GM10847 (cell line): Measurements from ENCODE around the gene PACS1.

Experiments
- POLR2A ChIP-seq: IDR thresholded peaks from 2 replicates; pipeline ENCODE4 v1.6.1; 2011; ENCODE audit not compliant: insufficient read length; ENCODE audit errors: extremely low read depth

The PACS1 gene

DNA sequence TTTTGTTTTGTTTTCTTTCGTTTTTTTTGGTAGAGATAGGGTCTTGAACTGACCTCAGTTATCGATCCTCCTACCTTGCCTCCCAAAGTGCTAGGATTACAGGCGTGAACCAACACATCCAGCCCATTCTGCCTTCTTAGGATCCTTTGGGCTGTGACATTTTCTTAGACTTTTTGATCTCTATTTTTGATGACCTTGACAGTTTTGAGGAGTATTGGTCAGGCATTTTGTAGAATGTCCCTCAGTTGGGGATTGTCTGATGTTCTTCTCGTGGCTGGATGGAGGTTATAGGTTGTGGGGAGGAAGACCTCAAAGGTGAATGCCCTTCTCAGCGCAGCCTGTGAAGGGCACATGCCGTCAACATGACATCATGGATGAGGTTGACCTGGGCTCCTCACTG, 178.8 kb downstream of the PACS1 start:
- TF ChIP-seq POLR2A: no peak

DNA sequence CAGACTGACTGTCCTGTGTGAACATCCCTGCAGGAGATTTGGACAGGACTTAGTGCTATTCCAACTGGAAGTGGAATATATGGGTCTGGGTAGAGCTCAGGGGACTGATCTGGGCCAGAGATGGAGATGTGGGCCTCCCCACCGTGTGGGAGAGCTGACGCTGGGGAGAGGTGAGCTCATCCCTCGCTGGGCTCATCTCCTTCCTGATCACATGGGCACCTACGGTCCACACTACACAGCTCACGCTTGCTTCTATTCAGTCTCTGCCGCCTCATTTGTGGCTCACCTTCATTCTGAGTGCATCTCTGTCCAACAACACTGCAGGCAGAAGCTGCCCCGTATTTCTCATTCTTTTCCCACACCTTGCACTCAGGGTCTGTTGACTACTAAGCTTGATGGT, 181.7 kb downstream of the PACS1 start:
- TF ChIP-seq POLR2A: no peak

DNA sequence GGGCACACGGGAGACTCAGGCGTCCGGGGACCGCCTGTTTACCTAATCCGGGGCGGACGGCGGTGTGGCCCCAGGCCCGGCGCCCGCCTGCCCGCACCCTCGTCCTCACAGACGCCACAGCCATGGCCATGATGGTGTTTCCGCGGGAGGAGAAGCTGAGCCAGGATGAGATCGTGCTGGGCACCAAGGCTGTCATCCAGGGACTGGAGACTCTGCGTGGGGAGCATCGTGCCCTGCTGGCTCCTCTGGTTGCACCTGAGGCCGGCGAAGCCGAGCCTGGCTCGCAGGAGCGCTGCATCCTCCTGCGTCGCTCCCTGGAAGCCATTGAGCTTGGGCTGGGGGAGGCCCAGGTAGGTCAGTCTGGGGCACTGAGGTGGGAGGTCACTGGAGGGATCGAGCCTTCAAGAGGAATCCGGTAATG, 188.4 kb downstream of the PACS1 start:
- no peak for TF ChIP-seq POLR2A

DNA sequence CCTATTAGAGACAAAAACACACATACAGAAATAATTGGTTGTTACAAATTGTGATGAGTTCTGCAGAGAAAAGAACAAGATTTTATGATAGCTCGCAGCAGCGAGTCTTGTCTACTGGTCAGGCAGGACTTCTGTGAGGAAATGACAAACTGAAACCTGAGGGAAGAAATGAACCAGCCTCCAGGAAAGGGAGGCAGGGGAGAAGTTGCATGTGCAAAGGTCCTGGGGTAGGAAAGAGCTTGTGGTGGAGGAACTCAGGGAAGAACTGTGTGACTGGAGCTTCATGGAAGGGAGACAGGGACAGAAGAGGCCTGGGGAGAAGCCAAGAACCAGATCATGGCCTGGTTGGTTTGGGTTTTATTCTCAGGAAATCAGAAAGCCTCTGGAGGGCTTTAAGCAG, 189.2 kb downstream of the PACS1 start:
- no peak for TF ChIP-seq POLR2A

DNA sequence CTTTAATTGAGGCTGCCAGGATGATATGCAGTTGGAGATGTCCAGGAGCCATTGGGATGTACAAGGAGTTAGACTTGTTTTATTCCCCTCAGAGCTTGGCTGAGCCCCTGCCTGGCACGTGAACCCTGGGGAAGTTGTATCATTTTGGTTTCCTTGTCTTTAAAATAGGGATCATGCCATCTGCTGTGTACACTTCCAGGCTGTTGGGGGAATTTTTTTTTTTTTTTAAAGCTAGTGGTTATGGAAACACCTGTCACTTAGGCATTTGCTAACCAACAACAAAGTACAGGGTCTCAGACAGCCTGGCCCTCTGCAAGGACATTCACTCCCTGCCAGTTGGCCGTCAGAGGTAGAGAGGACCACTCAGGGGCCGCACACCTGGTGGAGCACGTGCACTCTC, 189.9 kb downstream of the PACS1 start:
- TF ChIP-seq POLR2A: no peak

DNA sequence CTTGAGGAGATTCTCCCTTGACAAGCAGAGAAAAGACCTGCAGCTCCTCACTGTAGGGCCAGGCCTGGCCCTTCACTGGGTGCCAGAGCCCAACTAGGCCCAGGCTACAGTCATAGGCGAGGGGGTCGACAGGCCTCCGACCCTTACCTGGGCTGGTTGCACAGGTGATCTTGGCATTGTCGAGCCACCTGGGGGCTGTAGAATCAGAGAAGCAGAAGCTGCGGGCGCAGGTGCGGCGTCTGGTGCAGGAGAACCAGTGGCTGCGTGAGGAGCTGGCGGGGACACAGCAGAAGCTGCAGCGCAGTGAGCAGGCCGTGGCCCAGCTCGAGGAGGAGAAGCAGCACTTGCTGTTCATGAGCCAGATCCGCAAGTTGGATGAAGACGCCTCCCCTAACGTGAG, 191.5 kb downstream of the PACS1 start:
- no peak for TF ChIP-seq POLR2A

DNA sequence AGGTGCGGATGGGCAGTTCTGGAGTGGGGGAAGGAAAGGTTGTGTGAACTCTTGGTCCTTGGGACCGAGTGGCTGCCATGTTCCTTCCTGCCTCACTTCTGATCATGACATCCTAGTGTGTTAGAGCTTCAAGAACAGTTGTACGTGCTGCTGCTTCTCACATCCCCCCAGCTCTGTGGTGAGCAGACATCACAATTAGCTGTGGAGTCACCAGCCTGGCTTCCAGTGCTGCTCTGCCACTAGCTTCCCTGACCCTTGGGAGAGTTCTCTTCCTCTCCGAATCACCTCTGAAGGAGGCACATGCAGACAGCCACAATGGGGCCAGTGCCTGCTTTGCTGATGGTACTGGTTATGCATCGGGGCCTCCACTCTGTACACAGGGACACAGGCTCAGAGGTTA, 192.1 kb downstream of the PACS1 start:
- no peak for TF ChIP-seq POLR2A

DNA sequence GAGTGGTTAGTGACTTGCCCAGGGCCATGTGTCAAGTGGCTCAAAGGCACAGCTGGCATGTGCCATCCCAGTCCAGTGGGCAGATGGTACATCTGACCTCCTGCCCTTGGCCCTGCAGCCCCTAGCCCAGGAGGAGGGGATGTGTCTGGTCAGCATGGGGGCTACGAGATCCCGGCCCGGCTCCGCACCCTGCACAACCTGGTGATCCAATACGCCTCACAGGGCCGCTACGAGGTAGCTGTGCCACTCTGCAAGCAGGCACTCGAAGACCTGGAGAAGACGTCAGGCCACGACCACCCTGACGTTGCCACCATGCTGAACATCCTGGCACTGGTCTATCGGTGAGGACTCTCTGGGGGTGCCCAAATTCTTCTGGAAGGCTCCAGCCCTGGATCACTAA, 192.6 kb downstream of the PACS1 start:
- TF ChIP-seq POLR2A: no peak

DNA sequence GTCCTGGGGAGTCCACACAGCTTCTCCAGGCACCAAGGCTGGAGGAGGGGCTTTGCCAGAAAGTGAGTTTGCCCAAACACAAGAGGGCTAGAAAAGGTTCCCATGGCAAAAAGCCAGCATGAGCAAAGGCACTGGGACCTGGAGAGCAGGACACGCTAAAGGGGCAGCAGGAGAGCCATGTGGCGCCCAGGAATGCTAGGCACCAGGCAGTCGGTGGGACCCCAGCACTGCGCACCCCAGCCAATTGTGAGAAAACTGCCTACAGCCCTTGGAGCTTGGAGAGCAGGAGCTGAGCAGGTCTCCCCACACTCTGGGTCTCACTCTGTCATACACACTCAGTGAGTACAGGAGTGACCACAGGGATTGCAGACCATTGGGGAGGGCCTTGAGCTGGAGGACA, 193.2 kb downstream of the PACS1 start:
- TF ChIP-seq POLR2A: no peak

DNA sequence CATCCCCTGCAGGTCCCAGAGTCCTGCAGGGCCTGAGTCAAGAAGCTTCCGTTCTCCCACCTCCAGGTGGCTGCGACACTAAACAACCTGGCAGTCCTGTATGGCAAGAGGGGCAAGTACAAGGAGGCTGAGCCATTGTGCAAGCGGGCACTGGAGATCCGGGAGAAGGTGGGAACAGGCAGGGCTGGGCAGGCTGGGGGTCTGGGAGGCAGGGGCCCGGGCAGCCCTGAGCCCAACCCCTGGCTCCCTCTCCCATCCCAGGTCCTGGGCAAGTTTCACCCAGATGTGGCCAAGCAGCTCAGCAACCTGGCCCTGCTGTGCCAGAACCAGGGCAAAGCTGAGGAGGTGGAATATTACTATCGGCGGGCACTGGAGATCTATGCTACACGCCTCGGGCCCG, 193.7 kb downstream of the PACS1 start:
- no peak for TF ChIP-seq POLR2A

DNA sequence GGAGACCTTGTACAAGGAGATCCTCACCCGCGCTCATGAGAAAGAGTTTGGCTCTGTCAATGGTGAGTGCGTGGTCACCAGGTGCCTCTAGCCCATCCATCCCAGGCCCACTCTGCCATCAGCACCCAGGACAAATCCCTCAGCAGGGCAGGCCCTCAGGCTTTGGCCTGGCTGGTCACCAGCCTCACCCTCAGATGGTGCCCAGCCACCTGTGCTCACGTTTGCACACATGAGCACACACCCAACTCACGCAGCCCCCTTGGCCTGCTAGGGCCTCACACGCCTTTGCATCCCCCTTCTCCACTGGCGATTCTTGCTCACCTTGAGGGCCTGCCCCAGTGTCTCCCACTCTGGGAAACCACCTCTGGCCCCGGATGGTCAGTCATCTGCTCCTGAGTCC, 194.3 kb downstream of the PACS1 start:
- TF ChIP-seq POLR2A: no peak

DNA sequence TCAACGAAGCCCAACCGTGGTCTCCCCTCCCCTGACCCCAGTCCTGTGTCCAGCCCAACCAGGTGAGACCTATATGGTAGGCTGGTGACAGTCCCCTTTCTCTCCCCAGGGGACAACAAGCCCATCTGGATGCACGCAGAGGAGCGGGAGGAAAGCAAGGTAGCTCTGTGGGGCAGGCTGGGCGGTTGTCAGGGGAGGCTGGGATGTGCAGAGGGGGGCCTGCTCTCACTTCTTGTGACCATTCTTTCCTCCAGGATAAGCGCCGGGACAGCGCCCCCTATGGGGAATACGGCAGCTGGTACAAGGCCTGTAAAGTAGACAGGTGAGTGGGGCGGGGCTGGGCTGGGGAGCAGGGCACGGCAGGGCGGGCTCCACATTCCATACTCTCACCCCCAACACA, 194.8 kb downstream of the PACS1 start:
- TF ChIP-seq POLR2A: no peak

DNA sequence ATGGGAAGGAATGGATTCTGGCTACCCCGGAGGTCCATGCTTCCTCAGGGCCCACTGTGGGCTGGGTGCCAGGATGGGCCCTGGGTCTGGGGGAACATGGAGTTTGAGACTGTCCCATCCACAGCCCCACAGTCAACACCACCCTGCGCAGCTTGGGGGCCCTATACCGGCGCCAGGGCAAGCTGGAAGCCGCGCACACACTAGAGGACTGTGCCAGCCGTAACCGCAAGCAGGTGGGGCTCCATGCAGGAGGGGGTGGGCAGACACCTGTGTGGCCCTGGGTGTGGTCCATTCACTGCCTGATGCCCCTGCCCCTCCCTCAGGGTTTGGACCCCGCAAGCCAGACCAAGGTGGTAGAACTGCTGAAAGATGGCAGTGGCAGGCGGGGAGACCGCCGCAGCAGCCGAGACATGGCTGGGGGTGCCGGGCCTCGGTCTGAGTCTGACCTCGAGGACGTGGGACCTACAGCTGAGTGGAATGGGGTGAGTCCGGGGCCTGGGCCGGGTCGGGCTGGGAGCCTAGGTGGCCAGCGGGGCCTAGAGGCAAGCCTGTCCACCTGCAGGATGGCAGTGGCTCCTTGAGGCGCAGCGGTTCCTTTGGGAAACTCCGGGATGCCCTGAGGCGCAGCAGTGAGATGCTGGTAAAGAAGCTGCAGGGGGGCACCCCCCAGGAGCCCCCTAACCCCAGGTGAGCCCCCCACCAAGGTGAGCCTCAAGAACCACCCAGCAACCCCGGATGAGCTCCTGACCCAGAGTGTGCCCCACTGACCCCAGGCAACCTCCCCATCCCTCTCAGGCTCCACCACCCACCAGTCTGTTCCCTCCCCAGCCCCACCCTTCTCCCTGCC, 195.7 kb downstream of the PACS1 start:
- TF ChIP-seq POLR2A: no peak

DNA sequence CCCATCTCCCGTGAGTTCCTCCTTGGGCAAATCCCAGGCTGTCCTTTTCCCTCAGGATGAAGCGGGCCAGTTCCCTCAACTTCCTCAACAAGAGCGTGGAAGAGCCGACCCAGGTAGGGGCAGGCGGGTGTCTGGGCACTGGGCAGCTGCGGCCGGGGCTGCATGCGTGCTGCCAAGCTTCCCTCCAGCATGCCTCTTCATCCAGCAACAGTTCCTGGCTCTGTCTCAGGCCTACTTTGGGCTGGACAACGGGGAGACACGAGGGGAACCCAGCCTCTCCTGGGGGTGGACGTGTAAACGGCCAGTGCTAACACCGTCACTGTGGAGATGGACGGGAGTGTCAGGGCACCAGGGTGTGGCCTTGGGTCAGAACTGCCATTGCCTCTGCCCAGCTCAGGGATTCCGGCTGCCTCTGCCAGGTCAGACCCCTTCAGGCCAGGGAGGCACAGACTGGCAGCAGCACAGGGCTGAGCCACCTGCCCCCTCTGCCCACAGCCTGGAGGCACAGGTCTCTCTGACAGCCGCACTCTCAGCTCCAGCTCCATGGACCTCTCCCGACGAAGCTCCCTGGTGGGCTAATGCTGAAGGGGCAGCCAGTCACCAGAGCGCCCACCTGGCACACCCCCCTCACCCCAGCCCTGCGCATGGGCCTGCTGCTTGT, 196.4 kb downstream of the PACS1 start:
- TF ChIP-seq POLR2A: no peak

DNA sequence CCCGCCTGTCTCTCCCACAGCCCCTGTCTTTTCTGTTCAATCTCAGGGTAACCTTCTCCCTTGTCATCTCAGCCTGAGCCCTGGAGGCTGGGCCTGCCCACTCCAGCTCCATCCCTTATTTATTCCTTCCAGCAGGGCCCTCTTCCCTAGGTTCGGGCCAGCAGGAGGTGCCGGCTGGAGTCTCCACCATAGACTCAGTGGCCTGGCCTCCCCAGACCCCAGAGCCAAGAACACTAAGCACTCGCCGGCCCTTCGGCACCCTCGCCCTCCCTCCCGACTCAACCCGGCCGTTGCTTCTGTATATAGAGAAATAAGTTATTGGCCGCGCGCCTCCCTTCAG, 196.9 kb downstream of the PACS1 start:
- no peak for TF ChIP-seq POLR2A

DNA sequence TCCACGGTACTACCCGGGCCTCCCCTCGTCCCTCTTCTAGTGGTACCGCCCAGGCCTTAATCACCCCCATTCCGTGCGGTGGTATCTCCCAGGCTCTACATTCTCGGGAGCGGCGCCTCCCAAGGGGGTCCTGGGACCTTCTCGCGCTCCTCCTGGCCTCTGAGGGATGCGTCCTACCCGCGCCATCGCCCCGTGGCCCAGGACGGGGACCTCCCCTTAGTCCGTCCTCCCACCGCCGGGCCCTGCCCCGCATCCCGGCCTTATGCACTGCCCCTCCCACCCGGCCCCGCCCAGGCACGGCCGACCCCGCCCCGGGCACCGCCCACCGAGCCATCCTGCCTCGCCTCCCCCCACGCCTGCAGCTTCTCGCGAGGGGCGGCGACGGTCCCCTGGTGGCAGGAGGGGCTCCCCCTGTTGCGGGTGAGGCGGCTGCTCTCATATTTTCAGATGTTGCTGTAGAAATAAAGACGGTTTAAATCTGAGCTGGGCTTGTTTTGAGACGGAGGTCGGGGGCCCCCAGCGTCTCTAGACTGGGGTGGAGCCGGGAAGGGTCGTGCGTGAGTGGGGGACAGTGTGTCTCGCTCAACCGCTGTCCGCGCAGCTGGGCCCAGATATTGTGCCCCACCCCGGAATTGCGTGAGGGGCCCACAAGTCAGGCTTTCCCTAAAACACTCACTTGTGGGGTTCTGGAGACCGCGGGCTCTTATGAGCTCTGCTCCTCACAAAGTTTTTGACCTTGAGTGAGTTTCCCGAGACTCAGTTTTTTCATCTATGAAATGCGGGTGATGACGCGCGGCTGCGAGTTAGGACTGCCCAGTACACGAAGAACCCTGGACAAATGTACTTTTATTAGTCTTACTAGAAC, 197.5 kb downstream of the PACS1 start:
- TF ChIP-seq POLR2A: peak; percentile 34
